ENCODE results near the gene HHIP. TPM values are rescaled to one million over a fixed set of nuclear protein-coding genes. Genes with fewer than 3 reads are reported as not detected.

HHIP gene
- total and polyA plus RNA-seq, 2 of the 13 experiments (the other 11 are each of a cell fraction or from before 2014, with no cell fraction given) = not detected

DNA sequence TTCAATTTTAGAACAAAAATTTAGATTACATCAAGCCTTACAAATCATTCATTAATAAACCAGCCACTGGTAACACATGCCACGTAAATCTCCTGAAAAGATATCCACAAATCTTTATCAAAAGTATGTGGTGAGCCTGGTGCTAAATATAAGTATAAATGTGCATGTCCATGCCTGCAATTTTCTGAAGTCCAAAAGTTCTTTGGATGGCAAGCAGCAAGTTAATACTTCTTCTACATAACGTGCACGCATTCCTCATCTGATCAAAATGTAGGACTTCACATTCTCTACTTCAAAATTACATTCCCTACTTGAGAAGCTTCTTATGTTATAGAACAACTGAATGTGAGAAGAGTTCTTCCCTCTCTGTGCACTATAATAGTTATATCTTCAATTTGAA, 49.8 kb downstream of the HHIP start (continued):
- TF ChIP-seq, protein P1, sequence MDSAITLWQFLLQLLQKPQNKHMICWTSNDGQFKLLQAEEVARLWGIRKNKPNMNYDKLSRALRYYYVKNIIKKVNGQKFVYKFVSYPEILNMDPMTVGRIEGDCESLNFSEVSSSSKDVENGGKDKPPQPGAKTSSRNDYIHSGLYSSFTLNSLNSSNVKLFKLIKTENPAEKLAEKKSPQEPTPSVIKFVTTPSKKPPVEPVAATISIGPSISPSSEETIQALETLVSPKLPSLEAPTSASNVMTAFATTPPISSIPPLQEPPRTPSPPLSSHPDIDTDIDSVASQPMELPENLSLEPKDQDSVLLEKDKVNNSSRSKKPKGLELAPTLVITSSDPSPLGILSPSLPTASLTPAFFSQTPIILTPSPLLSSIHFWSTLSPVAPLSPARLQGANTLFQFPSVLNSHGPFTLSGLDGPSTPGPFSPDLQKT (CRISPR knock-in tag; IDR thresholded peaks at IDR 0.05; ENCODE audit: borderline replicate concordance) = no peak

DNA sequence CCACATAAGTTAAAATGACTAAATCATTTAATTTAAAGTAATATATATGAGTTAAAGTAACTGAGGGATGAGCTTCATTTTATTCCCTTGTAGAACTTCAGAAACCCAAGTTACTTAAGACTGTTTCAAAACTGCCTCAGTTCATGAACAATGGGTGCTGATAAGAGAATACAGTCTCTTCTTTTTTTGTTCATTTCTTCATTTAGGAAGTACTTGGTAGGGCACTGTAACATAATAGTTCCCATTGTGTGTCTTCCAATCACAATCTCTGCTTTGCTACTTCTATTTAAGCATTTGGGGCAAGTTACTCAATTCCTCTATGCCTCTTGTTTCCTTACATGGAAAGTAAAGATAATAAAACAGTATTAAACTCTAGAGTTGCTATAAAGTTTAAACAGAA, 50.4 kb downstream of the HHIP start:
- Histone ChIP-seq H3K27ac (ENCODE audit: extremely low read length, insufficient read depth, low read length) (no peak overlapping the region), H3K27me3 (ENCODE audit: control insufficient read depth in 1 of 2, insufficient read depth in 2 of 2, low read length in 2 of 2) (no peaks in the 10 kb centered on the region; a peak in 1 of 5 replicates), H3K9ac (ENCODE audit: insufficient read depth, low read depth, low read length) (no peak overlapping the region), H3K9me3 (ENCODE audit: low read length) (no peaks in the 10 kb centered on the region), H3K4me2 (ENCODE audit: low read depth, low read length) (no peak overlapping the region), H4K20me1 (ENCODE audit: insufficient read depth, low read length) (no peaks in the 10 kb centered on the region), H3K36me3 (replicated peaks in 1 of 2; ENCODE audit: control insufficient read depth in 1 of 2, insufficient read depth in 2 of 2, low read length in 2 of 2) (no peaks in the 10 kb centered on the region), H2AFZ (ENCODE audit: low read length) (no peak overlapping the region), H3K79me2 (ENCODE audit: insufficient read depth, low read length) (no peaks in the 10 kb centered on the region), H3K4me1 (ENCODE audit: insufficient read depth, low read length) (no peaks in the 10 kb centered on the region), H3K4me3 (replicated peaks in 1 of 3; ENCODE audit: insufficient read depth in 1 of 3, low read depth in 2 of 3, low read length in 3 of 3) (no peak overlapping the region)
- FAIRE-seq = no peak
- TF ChIP-seq ZNF891 (CRISPR knock-in tag; IDR thresholded peaks at IDR 0.05) (no peak), NR2C2 (CRISPR knock-in tag; IDR thresholded peaks at IDR 0.05; ENCODE audit: borderline replicate concordance) (no peak), ZNF619 (CRISPR knock-in tag; IDR thresholded peaks at IDR 0.05) (no peak), RCOR2 (CRISPR knock-in tag; IDR thresholded peaks at IDR 0.05) (no peak), ZNF121 (CRISPR knock-in tag; IDR thresholded peaks at IDR 0.05) (no peak), NAIF1 (CRISPR knock-in tag; IDR thresholded peaks at IDR 0.05; ENCODE audit: borderline replicate concordance) (no peak), ZNF605 (CRISPR knock-in tag; IDR thresholded peaks at IDR 0.05) (no peak), ZNF232 (CRISPR knock-in tag; IDR thresholded peaks at IDR 0.05; ENCODE audit: borderline replicate concordance) (no peak), NCOR1 (IDR thresholded peaks at IDR 0.05; ENCODE audit: borderline replicate concordance, low read length) (no peak), ZNF720 (CRISPR knock-in tag; IDR thresholded peaks at IDR 0.05) (no peak)
- TF ChIP-seq, protein P2, sequence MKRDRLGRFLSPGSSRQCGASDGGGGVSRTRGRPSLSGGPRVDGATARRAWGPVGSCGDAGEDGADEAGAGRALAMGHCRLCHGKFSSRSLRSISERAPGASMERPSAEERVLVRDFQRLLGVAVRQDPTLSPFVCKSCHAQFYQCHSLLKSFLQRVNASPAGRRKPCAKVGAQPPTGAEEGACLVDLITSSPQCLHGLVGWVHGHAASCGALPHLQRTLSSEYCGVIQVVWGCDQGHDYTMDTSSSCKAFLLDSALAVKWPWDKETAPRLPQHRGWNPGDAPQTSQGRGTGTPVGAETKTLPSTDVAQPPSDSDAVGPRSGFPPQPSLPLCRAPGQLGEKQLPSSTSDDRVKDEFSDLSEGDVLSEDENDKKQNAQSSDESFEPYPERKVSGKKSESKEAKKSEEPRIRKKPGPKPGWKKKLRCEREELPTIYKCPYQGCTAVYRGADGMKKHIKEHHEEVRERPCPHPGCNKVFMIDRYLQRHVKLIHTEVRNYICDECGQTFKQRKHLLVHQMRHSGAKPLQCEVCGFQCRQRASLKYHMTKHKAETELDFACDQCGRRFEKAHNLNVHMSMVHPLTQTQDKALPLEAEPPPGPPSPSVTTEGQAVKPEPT (CRISPR knock-in tag; IDR thresholded peaks at IDR 0.05; ENCODE audit: low read depth) = no peak
- TF ChIP-seq, protein P3, sequence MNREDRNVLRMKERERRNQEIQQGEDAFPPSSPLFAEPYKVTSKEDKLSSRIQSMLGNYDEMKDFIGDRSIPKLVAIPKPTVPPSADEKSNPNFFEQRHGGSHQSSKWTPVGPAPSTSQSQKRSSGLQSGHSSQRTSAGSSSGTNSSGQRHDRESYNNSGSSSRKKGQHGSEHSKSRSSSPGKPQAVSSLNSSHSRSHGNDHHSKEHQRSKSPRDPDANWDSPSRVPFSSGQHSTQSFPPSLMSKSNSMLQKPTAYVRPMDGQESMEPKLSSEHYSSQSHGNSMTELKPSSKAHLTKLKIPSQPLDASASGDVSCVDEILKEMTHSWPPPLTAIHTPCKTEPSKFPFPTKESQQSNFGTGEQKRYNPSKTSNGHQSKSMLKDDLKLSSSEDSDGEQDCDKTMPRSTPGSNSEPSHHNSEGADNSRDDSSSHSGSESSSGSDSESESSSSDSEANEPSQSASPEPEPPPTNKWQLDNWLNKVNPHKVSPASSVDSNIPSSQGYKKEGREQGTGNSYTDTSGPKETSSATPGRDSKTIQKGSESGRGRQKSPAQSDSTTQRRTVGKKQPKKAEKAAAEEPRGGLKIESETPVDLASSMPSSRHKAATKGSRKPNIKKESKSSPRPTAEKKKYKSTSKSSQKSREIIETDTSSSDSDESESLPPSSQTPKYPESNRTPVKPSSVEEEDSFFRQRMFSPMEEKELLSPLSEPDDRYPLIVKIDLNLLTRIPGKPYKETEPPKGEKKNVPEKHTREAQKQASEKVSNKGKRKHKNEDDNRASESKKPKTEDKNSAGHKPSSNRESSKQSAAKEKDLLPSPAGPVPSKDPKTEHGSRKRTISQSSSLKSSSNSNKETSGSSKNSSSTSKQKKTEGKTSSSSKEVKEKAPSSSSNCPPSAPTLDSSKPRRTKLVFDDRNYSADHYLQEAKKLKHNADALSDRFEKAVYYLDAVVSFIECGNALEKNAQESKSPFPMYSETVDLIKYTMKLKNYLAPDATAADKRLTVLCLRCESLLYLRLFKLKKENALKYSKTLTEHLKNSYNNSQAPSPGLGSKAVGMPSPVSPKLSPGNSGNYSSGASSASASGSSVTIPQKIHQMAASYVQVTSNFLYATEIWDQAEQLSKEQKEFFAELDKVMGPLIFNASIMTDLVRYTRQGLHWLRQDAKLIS (CRISPR knock-in tag; IDR thresholded peaks at IDR 0.05) = no peak
- TF ChIP-seq, protein P4, sequence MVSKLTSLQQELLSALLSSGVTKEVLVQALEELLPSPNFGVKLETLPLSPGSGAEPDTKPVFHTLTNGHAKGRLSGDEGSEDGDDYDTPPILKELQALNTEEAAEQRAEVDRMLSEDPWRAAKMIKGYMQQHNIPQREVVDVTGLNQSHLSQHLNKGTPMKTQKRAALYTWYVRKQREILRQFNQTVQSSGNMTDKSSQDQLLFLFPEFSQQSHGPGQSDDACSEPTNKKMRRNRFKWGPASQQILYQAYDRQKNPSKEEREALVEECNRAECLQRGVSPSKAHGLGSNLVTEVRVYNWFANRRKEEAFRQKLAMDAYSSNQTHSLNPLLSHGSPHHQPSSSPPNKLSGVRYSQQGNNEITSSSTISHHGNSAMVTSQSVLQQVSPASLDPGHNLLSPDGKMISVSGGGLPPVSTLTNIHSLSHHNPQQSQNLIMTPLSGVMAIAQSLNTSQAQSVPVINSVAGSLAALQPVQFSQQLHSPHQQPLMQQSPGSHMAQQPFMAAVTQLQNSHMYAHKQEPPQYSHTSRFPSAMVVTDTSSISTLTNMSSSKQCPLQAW (CRISPR knock-in tag; IDR thresholded peaks at IDR 0.05) = no peak
- intact Hi-C loops (cut with micrococcal nuclease; ENCODE audit: unreplicated experiment) = no loop called here
- no TSS peak for BruUV-seq (replicated peaks)
- POLR2A ChIA-PET = no interaction called here
- in situ Hi-C loops (cut with HindIII; ENCODE audit: extremely low pct_ligation_motif_present, low pct_unique_long_range_greater_than_20kb) = no loop called here
- DNase-seq (ENCODE audit: low spot score) = no peak
- ATAC-seq = no peak
- CTCF ChIA-PET (ENCODE audit: low intra/inter-chr PET ratio, low total read pairs) = no interaction called here

Measured in HepG2 (cell line).